Measurements from ENCODE around the gene REV3L.

The REV3L gene

GRCh38 chr6:111468329-111469012, 14.5 kb downstream of the REV3L start:
- no peak for DNase-seq (ENCODE audit: low read depth)
- H3K4me3 ChIP-seq (ENCODE audit: low read depth, low read length): no peak overlapping the region
- TF ChIP-seq POLR2A (IDR thresholded peaks at IDR 0.05; ENCODE audit: extremely low read depth, insufficient read length): no peak
- no peak for TF ChIP-seq MYC (IDR thresholded peaks at IDR 0.05; ENCODE audit: low read depth, low read length)

DNA sequence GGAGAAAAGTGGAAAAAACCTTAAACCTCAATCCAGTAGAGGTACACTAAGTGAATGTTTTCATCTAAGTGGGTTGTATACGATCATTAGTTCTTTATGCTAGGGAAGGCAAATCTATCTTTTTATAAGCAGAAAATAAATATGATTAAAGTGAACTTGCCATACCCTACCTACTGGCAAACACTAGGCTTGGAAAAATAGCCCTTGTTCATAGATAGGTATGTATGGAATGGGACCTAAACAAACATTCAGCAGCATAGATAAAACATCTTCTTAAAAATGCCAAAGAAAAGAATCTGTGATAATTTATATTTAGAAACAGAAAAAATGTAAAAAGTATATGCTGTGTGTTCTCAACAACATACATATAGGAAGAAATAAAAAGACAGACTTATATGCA, 18.8 kb downstream of the REV3L start:
- TF ChIP-seq POLR2A (IDR thresholded peaks at IDR 0.05; ENCODE audit: extremely low read depth, insufficient read length): no peak
- no peak for TF ChIP-seq MYC (IDR thresholded peaks at IDR 0.05; ENCODE audit: low read depth, low read length)
- TF ChIP-seq CTCF (IDR thresholded peaks at IDR 0.05; ENCODE audit: low read depth, low read length): no peak
- no peak for TF ChIP-seq MAX (IDR thresholded peaks at IDR 0.05; ENCODE audit: low read depth, low read length)
- no peak for DNase-seq (ENCODE audit: low read depth)

GRCh38 chr6:111462770-111463391, 20.1 kb downstream of the REV3L start:
- DNase-seq (ENCODE audit: low read depth): peak; percentile 63
- TF ChIP-seq MYC (IDR thresholded peaks at IDR 0.05; ENCODE audit: low read depth, low read length) (no peak), POLR2A (IDR thresholded peaks at IDR 0.05; ENCODE audit: extremely low read depth, insufficient read length) (no peak), MAX (IDR thresholded peaks at IDR 0.05; ENCODE audit: low read depth, low read length) (no peak), CTCF (IDR thresholded peaks at IDR 0.05; ENCODE audit: low read depth, low read length) (no peak)
- no peak overlapping the region for H3K4me3 ChIP-seq (ENCODE audit: low read depth, low read length)

More for the DNA sequence above, 18.8 kb downstream of the REV3L start:
- H3K4me3 ChIP-seq (ENCODE audit: low read depth, low read length): no peak overlapping the region

DNA sequence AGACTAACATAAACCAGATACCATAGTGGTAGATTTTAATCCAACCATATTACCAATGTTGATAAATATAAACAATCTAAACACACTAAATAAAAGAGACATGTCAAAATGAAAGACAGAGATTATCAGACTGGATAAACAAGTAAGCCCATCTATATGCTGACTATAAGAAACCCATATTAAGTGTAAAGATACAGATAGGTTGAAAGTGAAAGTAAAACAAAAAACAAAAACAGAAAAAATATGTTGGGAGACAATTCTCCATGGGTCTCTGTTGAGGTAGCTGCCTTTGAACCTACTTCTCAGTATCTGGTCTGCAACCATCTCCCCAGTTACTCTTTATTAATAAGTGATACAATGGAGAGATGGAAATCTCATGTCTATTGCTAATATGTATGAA, 21.2 kb downstream of the REV3L start:
- TF ChIP-seq CTCF (IDR thresholded peaks at IDR 0.05; ENCODE audit: low read depth, low read length): no peak
- no peak for TF ChIP-seq POLR2A (IDR thresholded peaks at IDR 0.05; ENCODE audit: extremely low read depth, insufficient read length)
- TF ChIP-seq MAX (IDR thresholded peaks at IDR 0.05; ENCODE audit: low read depth, low read length): no peak
- no peak for TF ChIP-seq MYC (IDR thresholded peaks at IDR 0.05; ENCODE audit: low read depth, low read length)
- H3K4me3 ChIP-seq (ENCODE audit: low read depth, low read length): peak overlapping the region; percentile 19
- DNase-seq (ENCODE audit: low read depth): no peak

DNA sequence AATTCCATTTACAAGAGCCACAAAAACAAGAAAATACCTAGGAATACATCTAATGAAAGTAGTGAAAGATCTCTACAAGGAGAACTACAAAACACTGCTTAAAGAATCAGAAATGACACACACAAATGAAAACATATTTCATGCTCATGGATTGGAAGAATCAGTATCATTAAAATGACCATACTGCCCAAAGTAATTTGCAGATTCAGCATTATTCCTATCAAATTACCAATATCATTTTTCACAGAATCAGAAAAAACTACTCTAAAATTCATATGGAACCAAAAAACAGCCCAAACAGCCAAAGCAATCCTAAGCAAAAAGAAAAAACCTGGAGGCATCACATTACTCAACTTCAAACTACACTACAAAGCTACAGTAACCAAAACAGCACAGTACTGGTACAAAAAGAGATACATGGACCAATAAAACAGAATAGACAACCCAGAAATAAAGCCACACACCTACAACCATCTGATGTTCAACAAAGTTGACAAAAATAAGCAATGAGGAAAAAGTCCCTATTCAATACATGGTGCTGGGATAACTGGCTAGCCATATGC, 24.3 kb downstream of the REV3L start:
- TF ChIP-seq MYC (IDR thresholded peaks at IDR 0.05; ENCODE audit: low read depth, low read length): no peak
- TF ChIP-seq MAX (IDR thresholded peaks at IDR 0.05; ENCODE audit: low read depth, low read length): no peak
- DNase-seq (ENCODE audit: low read depth): no peak
- H3K4me3 ChIP-seq (ENCODE audit: low read depth, low read length): no peak overlapping the region

DNA sequence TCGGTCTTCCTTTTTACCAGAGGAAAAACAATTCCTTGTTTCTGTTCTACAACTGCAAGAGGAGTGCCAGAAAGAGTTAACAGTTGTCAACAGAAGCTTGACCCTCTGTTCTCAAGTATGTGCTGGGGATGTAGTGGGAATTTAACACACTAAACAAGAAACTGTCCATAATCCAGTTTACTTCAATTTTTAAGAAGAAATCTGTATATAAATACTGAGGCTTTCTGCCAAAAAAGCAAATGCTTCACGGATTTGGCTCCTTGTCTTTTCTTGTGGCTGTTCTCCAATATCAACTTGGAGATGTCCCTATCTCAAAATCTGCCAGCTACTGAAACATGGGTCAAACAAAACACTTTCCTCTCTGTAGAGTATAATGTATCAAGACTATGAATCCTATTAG, 26.8 kb downstream of the REV3L start:
- H3K4me3 ChIP-seq (ENCODE audit: low read depth, low read length): no peak overlapping the region
- DNase-seq (ENCODE audit: low read depth): no peak
- TF ChIP-seq MYC (IDR thresholded peaks at IDR 0.05; ENCODE audit: low read depth, low read length): no peak
- no peak for TF ChIP-seq MAX (IDR thresholded peaks at IDR 0.05; ENCODE audit: low read depth, low read length)
- no peak for TF ChIP-seq POLR2A (IDR thresholded peaks at IDR 0.05; ENCODE audit: extremely low read depth, insufficient read length)
- no peak for TF ChIP-seq CTCF (IDR thresholded peaks at IDR 0.05; ENCODE audit: low read depth, low read length)
